K562 (cell line): Measurements from ENCODE around the gene CYBB. TPM values are rescaled to one million over a fixed set of nuclear protein-coding genes. Genes with fewer than 3 reads are reported as not detected.

Experiments
- BRCA1 ChIP-seq, 2 experiments: fragments of 450-650 bp in 1 of 2; sonication (generic) in 1 of 2; formaldehyde crosslinking in 1 of 2; IDR thresholded peaks; 2 replicates each; pipeline versions ENCODE4 v1.5.0 to v1.6.1; 2017 to 2020; ENCODE audit warnings: mild to moderate bottlenecking in 1 of 2, missing genetic modification reagents in 1 of 2
- DNMT1 ChIP-seq: fragments of 450-650 bp; IDR thresholded peaks from 2 replicates; pipeline ENCODE4 v1.6.1; 2016; ENCODE audit warnings: antibody characterized with exemption, mild to moderate bottlenecking
- E2F8 ChIP-seq: fragments of 450-650 bp; IDR thresholded peaks from 2 replicates; pipeline ENCODE4 v1.7.1; 2018; ENCODE audit warnings: mild to moderate bottlenecking, low read depth; ENCODE audit not compliant: partially characterized antibody
- MIER1 ChIP-seq: fragments of 450-650 bp; IDR thresholded peaks from 2 replicates; pipeline ENCODE4 v1.6.1; 2016; ENCODE audit warnings: antibody characterized with exemption, mild to moderate bottlenecking, low read depth
- PKNOX1 ChIP-seq: fragments of 450-650 bp; IDR thresholded peaks from 2 replicates; pipeline ENCODE4 v1.6.1; 2016
- SIN3A ChIP-seq, 2 experiments: fragments of 150-350 bp in 1 of 2; IDR thresholded peaks; 2 replicates each; pipeline ENCODE4 v1.6.1; 2011 to 2016; ENCODE audit warnings: borderline replicate concordance in 2 of 2, low read depth in 2 of 2, low read length in 2 of 2, mild to moderate bottlenecking in 2 of 2, moderate library complexity in 2 of 2; ENCODE audit not compliant: control insufficient read depth in 1 of 2
- ZNF263 ChIP-seq: sonication (generic); formaldehyde crosslinking; IDR thresholded peaks from 2 replicates; pipeline ENCODE4 v1.8.0; 2022; ENCODE audit warnings: mild to moderate bottlenecking, missing genetic modification reagents, borderline replicate concordance
- ZNF3 ChIP-seq: fragments of 250-450 bp; sonication (Bioruptor Pico); IDR thresholded peaks from 2 replicates; pipeline ENCODE4 v1.5.0; 2021; ENCODE audit warnings: mild to moderate bottlenecking, moderate library complexity
- ZNF512 ChIP-seq: IDR thresholded peaks from 2 replicates; pipeline ENCODE4 v1.6.1; 2016; ENCODE audit warnings: missing genetic modification characterization, missing compliant biosample characterization
- ZNF583 ChIP-seq: fragments of 250-450 bp; sonication (Bioruptor Pico); IDR thresholded peaks from 2 replicates; pipeline ENCODE4 v1.4.0; 2020
- ZNF586 ChIP-seq: fragments of 450-650 bp; formaldehyde crosslinking; conservative IDR thresholded peaks from 2 replicates; pipeline ENCODE4 v1.4.0; 2020; ENCODE audit warnings: mild to moderate bottlenecking, moderate library complexity
- polyA plus RNA-seq, 8 experiments: library from polyadenylated mRNA; depleted of rRNA in 4 of 8; stranded (reverse) in 5 of 8; unstranded in 3 of 8; fragments of >200 nt; fragmentation: Nextera tagmentation in 2 of 8; fragmentation: Illumina TruSeq in 1 of 8; extraction: Ambion mirVana in 2 of 8; extraction: Trizol in 1 of 8; gene quantifications; 2 replicates each; pipeline versions ENCODE4 v1.2.1 to v1.2.3, GENCODE V29; 2011 to 2014; ENCODE audit warnings: inconsistent platforms in 1 of 8, missing spikeins in 1 of 8
- total RNA-seq, 7 experiments: library from RNA; depleted of rRNA in 6 of 7; stranded (reverse); fragments of >200 nt in 6 of 7; fragmentation: Illumina TruSeq in 2 of 7; extraction: Trizol in 2 of 7; gene quantifications; 2 replicates each; pipeline versions ENCODE4 v1.2.1 to v1.2.3, GENCODE V29; 2011 to 2021; ENCODE audit warnings: low replicate concordance in 1 of 7
- TF ChIP-seq, protein P1 (sequence below): fragments of 200-800 bp; sonication (Bioruptor generic); IDR thresholded peaks from 2 replicates; pipeline ENCODE4 v1.6.1; 2017; ENCODE audit warnings: missing genetic modification characterization, missing compliant biosample characterization
- TF ChIP-seq, protein P2 (sequence below): fragments of 250-450 bp; sonication (Bioruptor Pico); IDR thresholded peaks from 2 replicates; pipeline ENCODE4 v1.4.0; 2020
- TF ChIP-seq, protein P3 (sequence below): fragments of 150-350 bp; IDR thresholded peaks from 2 replicates; pipeline ENCODE4 v1.6.1; 2014; ENCODE audit warnings: low read depth, mild to moderate bottlenecking, low read length, borderline replicate concordance

Gene CYBB
- total and polyA plus RNA-seq, 9 of the 15 experiments (the other 6 are each of a cell fraction or from before 2014, with no cell fraction given): 0.25 to 1.3 (median 0.74) TPM

DNA sequence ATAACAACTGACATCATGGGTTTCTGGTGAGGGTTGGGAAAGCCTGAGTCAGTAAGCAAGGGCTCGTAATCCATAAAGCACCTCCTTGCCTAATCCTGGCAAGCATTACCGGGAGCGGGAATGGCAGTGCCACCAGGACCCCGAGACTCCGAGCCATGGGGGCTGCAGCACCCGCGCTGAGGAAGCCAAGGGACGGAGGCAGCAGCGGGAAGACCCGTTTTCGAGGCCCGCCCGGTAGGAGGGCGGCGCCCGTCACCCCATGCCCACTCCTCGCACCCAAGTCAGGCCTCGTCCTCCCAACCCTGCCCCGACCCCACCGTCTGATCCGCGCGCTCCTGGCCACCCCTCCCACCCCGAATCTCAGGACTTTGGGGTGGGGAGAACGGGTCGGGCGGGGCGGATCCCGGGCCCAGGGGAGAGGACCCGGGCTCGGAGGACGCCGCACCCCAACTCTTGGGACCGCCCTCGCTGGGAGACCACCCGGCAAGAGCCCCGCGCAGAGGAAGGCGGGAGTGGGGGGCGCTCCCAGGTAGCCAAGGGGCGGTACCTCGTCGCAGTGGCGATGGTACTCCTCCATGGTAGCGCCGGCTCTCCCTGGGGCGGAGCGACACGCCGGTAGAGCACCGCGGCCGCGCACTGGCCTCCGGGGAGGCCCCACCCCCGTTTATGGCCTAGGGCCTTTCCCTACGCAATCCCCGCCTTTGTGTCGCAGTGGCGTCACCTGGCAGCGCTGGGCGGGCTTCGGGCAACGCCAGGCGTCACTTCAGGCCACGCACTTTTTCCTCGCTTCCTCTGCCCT is 67.3 kb downstream of the CYBB start, which contains the start of gene DYNLT3 (continued):
- TF ChIP-seq ZNF263 (CRISPR knock-in tag) (no peak), ZNF3 (CRISPR knock-in tag) (no peak), ZNF512 (no peak), DNMT1 (no peak), BRCA1 (IDR thresholded peaks at IDR 0.05) (no peak), BRCA1 (CRISPR knock-in tag; IDR thresholded peaks at IDR 0.05) (no peak), MIER1 (no peak), E2F8 (no peak), PKNOX1 (0 out of 2 replicates have a peak, but pooled peaks have one; percentile 17), ZNF583 (CRISPR knock-in tag) (no peak), SIN3A (IDR thresholded peaks at IDR 0.05; ENCODE audit: borderline replicate concordance in 2 of 2, control insufficient read depth in 1 of 2, low read depth in 2 of 2, low read length in 2 of 2) (no peak), ZNF586 (CRISPR knock-in tag) (no peak)
- TF ChIP-seq, protein P1, sequence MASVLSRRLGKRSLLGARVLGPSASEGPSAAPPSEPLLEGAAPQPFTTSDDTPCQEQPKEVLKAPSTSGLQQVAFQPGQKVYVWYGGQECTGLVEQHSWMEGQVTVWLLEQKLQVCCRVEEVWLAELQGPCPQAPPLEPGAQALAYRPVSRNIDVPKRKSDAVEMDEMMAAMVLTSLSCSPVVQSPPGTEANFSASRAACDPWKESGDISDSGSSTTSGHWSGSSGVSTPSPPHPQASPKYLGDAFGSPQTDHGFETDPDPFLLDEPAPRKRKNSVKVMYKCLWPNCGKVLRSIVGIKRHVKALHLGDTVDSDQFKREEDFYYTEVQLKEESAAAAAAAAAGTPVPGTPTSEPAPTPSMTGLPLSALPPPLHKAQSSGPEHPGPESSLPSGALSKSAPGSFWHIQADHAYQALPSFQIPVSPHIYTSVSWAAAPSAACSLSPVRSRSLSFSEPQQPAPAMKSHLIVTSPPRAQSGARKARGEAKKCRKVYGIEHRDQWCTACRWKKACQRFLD (CRISPR knock-in tag): no peak
- TF ChIP-seq, protein P2, sequence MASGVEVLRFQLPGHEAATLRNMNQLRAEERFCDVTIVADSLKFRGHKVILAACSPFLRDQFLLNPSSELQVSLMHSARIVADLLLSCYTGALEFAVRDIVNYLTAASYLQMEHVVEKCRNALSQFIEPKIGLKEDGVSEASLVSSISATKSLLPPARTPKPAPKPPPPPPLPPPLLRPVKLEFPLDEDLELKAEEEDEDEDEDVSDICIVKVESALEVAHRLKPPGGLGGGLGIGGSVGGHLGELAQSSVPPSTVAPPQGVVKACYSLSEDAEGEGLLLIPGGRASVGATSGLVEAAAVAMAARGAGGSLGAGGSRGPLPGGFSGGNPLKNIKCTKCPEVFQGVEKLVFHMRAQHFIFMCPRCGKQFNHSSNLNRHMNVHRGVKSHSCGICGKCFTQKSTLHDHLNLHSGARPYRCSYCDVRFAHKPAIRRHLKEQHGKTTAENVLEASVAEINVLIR (CRISPR knock-in tag): no peak
- TF ChIP-seq, protein P3, sequence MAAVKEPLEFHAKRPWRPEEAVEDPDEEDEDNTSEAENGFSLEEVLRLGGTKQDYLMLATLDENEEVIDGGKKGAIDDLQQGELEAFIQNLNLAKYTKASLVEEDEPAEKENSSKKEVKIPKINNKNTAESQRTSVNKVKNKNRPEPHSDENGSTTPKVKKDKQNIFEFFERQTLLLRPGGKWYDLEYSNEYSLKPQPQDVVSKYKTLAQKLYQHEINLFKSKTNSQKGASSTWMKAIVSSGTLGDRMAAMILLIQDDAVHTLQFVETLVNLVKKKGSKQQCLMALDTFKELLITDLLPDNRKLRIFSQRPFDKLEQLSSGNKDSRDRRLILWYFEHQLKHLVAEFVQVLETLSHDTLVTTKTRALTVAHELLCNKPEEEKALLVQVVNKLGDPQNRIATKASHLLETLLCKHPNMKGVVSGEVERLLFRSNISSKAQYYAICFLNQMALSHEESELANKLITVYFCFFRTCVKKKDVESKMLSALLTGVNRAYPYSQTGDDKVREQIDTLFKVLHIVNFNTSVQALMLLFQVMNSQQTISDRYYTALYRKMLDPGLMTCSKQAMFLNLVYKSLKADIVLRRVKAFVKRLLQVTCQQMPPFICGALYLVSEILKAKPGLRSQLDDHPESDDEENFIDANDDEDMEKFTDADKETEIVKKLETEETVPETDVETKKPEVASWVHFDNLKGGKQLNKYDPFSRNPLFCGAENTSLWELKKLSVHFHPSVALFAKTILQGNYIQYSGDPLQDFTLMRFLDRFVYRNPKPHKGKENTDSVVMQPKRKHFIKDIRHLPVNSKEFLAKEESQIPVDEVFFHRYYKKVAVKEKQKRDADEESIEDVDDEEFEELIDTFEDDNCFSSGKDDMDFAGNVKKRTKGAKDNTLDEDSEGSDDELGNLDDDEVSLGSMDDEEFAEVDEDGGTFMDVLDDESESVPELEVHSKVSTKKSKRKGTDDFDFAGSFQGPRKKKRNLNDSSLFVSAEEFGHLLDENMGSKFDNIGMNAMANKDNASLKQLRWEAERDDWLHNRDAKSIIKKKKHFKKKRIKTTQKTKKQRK: no peak
